NCI-H146 treated with DMSO at 0.1 percent for 48 hours (cell line): ENCODE measurements around the gene WASL.
"Not testable (repeated sequence)": the region's sequence is repeated elsewhere in the genome, so short reads cannot be mapped to it uniquely, and the experiment has no call there.

Source experiments
- DNase-seq: peaks from one replicate; lab custom pipeline; 2025; ENCODE audit not compliant: unreplicated experiment; lab: John Stamatoyannopoulos, UW

Gene WASL

DNA sequence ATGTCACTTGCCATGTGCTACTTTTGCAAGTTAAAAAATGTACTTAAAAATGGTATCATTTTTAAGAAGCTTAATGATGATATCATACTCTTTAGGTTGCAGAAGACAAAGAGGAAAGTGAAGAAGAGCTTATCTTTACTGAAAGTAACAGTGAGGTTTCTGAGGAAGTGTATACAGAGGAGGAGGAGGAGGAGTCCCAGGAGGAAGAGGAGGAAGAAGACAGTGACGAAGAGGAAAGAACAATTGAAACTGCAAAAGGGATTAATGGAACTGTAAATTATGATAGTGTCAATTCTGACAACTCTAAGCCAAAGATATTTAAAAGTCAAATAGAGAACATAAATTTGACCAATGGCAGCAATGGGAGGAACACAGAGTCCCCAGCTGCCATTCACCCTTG, 87.0 kb downstream of the WASL start:
- no peak for DNase-seq

- peak; percentile 9 for DNase-seq
These were observed 88.1 kb downstream of the WASL start for GRCh38 chr7:123660514-123661354.

DNA sequence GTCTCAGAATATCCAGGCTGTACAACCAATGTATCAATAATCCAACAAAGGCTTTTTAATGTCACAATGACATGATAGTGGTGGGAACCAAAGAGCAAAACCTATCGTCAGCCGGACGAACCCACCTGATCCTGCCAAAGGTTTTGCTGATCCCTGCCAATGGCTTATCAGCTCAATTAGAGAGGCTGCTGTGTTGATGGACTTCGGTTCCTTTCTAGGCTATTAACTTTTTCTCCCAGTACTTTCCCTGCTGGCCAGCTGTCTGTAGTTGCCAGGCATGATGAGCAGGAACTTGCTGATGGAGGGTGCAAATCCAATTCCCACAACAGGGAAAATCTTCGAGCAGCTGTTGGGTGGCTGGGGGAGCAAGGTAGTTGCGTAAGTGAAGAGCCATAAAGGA, 90.8 kb downstream of the WASL start:
- DNase-seq = no peak

DNA sequence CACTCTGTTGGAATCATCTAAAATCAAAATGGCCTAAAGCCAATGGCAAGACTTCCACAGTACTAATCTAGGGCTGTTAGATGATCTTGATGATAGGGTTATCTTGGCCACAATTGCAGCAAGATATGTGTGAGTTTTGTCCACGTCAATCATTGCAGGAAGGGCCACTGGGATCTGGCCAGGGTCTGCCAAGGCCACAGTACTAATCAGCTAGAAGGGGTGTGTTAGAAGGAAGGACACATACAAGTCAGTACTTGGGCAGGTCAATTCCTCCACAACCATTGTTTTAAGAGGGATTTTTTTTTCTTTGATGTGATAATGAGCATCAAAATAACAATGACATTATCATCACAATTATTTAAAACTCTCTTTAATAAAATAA, 91.5 kb downstream of the WASL start:
- no peak for DNase-seq

- no peak for DNase-seq
These were observed 92.1 kb downstream of the WASL start for GRCh38 chr7:123656544-123657303.

- no peak for DNase-seq
These were observed 93.2 kb downstream of the WASL start, which contains the start of gene LMOD2 for GRCh38 chr7:123655614-123656013. TSS of gene LMOD2 (plus strand) at chr7:123655866. CDS start at chr7:123655964, 98 bp downstream.

- no peak for DNase-seq
These were observed 95.6 kb downstream of the WASL start for GRCh38 chr7:123653162-123653561.

DNA sequence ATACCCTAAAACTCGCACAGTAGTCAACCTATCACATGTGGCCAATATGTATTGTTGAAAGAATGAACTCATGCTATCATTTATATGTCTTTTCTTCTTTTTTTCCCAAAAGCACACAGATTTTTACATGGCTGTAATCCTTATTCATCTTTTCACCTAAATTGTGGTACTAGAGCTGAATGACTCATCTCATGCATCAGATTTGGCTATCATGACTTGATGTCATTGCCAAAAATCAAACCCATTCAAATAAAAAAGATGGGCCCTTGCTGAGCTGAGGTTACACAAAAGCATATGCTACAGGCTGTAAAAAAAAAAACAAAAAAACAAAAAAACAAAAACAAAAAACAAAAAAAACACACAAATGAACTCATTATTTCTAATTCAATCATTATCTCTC, 96.4 kb downstream of the WASL start:
- DNase-seq = no peak

DNA sequence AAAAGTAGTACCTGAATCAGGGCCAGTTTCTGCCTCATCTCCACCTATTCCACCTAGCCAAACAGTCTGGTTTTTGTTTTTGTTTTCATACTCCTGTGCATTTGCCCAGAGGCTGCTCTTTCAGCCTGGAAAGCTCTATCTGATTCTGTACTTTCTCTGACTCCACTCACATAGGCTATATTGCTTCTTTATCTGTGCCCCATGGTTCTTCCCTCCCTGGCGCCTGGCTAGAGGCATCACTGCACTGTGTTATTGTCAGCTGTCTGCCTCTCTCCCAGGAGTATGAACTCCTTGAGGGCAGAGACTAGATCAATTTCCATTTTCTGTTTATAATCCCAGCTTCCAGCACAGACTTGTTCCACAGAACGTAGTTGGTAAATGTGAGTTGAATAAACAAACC, 98.2 kb downstream of the WASL start:
- no peak for DNase-seq

DNA sequence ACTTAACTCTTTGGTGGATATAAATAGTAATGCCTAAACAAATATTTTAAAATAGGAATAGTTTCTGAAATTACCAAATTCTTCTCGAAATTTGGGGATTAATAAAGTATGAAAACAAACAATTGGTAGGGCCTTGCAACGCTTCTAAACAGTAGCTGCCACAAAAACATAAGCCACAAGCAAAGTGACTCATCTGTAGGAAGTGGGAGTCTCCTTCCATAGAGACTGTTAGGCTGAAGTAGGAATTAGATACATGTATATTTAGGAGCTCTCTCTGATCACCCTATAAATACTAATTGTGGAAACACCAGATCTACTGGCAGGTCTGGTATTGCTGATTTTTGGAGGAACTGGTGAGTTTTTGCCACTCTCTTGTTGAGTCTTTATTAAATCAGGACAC, 98.8 kb downstream of the WASL start:
- no peak for DNase-seq

- no peak for DNase-seq
These were observed 101.6 kb downstream of the WASL start for GRCh38 chr7:123647106-123647730.

DNA sequence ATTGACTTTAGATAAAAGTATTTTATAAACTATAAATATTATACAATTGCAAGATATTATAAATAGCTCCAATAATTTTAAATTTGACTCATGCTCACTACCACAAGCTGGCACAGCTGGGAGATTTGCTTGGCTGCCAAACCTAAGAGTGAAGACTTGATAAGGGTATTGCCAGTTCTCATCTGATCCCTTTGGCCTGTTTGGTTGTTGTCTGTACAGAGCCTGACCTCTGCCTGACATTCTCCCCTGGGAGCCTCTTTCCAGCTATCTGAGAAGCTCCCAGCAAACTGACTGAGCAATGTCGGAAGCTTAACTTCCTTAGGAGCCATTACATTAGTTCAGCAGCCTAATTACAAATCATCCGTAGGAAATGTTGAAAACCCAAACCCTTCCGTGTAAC, 103.3 kb downstream of the WASL start:
- no peak for DNase-seq

GRCh38 chr7:123643495-123644441, 105.0 kb downstream of the WASL start:
- DNase-seq = peak; percentile 94

DNA sequence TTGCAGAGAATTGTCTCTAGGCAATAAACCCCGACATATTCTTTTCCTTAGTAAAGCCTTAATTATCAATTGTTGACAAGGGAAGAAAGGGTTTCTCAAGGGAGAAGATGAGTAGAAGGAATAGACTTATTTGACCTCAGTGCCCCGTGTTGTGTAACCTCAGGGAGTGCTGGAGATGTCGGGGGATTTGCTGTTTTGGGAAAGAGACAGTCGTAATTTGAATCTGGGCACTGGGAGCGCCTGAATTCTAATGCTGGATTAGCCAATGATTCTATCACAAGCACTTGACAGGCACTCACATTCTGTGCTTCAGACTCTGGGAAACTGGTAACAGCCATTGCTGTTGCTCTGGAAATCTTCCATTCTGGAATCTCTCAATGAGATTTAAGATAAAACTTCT, 106.9 kb downstream of the WASL start:
- no peak for DNase-seq

DNA sequence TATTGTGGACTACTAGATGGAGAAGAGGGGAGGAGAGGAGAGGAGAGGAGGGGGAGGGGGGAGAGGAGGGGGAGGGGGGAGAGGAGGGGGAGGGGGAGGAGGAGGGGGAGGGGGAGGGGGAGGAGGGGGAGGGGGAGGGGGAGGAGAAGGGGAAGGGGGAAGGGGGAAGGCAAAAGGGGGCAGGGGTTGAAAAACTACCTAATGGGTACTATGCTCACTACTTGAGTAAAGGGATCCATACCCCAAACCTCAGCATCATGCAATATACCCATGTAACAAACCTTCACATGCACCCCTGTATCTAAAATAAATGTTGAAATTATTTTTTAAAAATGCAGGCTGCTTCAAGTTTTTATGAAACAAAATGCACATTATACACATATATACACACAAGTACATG, 108.2 kb downstream of the WASL start:
- no peak for DNase-seq

DNA sequence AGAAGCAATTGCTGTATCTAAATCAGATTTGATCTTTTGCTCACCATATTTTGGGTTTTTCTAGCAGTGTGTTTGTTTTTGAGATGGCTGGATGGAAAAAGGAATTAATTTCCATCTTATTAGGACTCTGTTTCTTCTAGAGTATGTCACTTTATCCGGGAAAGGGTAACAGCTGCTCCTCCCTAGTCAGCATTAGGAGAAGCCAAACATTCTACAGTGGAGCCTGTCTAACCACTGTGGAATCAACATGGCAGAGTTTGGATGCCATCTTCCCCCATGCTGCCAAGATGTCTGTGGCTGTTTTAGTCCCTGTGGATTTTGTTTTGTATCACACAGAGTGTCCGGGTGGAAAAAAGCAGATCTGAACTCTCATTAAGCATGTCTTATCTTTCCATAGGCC, 109.2 kb downstream of the WASL start:
- no peak for DNase-seq

- DNase-seq = no peak
These were observed 110.9 kb downstream of the WASL start for GRCh38 chr7:123637878-123638277.

- no peak for DNase-seq
These were observed 111.6 kb downstream of the WASL start for GRCh38 chr7:123637203-123637602.

GRCh38 chr7:123635551-123636359, 113.0 kb downstream of the WASL start:
- DNase-seq = peak; percentile 48

DNA sequence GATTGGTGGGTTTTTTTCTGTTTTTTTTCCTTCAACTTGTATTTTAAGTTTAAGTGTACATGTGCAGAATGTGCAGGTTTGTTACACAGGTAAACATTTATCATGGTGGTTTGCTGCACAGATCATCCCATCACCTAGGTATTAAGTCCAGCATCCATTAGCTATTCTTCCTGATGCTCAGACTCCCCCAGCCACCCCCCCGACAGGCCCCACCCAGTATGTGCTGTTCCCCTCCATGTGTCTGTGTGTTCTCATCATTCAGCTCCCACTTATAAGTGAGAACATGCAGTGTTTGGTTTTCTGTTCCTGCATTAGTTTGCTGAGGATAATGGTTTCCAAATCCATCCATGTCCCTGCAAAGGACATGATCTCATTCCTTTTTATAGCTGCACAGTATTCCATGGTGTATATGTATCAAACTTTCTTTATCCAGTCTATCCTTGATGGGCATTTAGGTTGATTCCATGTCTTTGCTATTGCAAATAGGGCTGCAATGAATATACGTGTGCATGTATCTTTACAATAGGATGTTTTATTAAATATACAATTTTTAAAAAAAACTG, 114.7 kb downstream of the WASL start:
- not testable (repeated sequence) for DNase-seq
